Retinal pigment epithelial cell (primary cell): ENCODE measurements around the gene AGMO.

Experiments
- DNase-seq: peaks from one replicate; pipeline ENCODE4 v3.0.0-alpha.2; 2010; ENCODE audit warnings: low read depth
- H3K4me3 ChIP-seq: 2 replicates; pipeline ENCODE4 v1.5.1; 2011; ENCODE audit warnings: mild to moderate bottlenecking, low read length, control low read depth, moderate library complexity
- CTCF ChIP-seq: conservative IDR thresholded peaks from 2 replicates; pipeline ENCODE4 v1.5.1; 2011; ENCODE audit warnings: low read depth, low read length, control low read depth, inconsistent platforms

Gene AGMO

GRCh38 chr7:15166620-15167019, 395.2 kb downstream of the AGMO start:
- TF ChIP-seq CTCF, result no peak
- H3K4me3 ChIP-seq, result no peak overlapping the region
- DNase-seq, result no peak

- no peak for TF ChIP-seq CTCF
- no peak overlapping the region for H3K4me3 ChIP-seq
- DNase-seq, result no peak
Measured at GRCh38 chr7:15159261-15159660, 402.6 kb downstream of the AGMO start.

- no peak for TF ChIP-seq CTCF
- H3K4me3 ChIP-seq, result no peak overlapping the region
- DNase-seq, result no peak
Measured at GRCh38 chr7:15158141-15158810, 403.5 kb downstream of the AGMO start.
